Left lung (tissue), 10 donors: Measurements from ENCODE around the gene SYPL2. TPM values are rescaled to one million over a fixed set of nuclear protein-coding genes. Genes with fewer than 3 reads are reported as not detected.
A peak's percentile ranks its signal among the peaks of the same experiment; 100 is the strongest.

Experiments used
- ATAC-seq: fragments of 200-7000 bp; cut with Tn5 transposase; one replicate; pipeline ENCODE4 v1.9.1; 2020; ENCODE audit warnings: moderate library complexity
- DNase-seq, 4 donors: peaks; one replicate each; pipeline ENCODE4 v3.0.0-alpha.2; 2013 to 2020
- H3K27ac ChIP-seq, 2 donors: fragments of 200-600 bp; sonication (generic) in 1 of 2; one replicate each; pipeline versions ENCODE4 v1.5.0 to v1.8.0; 2020 to 2021
- H3K27me3 ChIP-seq, 2 donors: fragments of 200-600 bp; sonication (generic) in 1 of 2; one replicate each; pipeline versions ENCODE4 v1.5.0 to v1.8.0; 2020 to 2021
- H3K36me3 ChIP-seq, 2 donors: fragments of 200-600 bp; sonication (generic) in 1 of 2; one replicate each; pipeline versions ENCODE4 v1.5.0 to v1.8.0; 2020 to 2021
- H3K4me1 ChIP-seq, 2 donors: fragments of 200-600 bp; one replicate each; pipeline ENCODE4 v1.8.0; 2021
- H3K4me3 ChIP-seq, 2 donors: fragments of 200-600 bp; sonication (generic) in 1 of 2; one replicate each; pipeline versions ENCODE4 v1.5.0 to v1.8.0; 2020 to 2021; ENCODE audit warnings: mild to moderate bottlenecking in 1 of 2
- H3K9me3 ChIP-seq, 2 donors: fragments of 200-600 bp; sonication (generic) in 1 of 2; one replicate each; pipeline versions ENCODE4 v1.5.0 to v1.8.0; 2020 to 2021
- CTCF ChIP-seq, 2 donors: fragments of 200-600 bp; sonication (generic) in 1 of 2; IDR thresholded peaks; one replicate each; pipeline versions ENCODE4 v1.5.0 to v1.8.0; 2021; ENCODE audit warnings: antibody characterized with exemption in 2 of 2
- intact Hi-C, 2 donors: fragments of 100-400 bp; cut with DNase I; formaldehyde crosslinking; loops; one replicate each; pipeline versions ENCODE4 v1.11.2 to v1.14.2; 2022
- polyA plus RNA-seq, 6 donors: library from polyadenylated mRNA; unstranded; fragments of 120-200 nt; gene quantifications; one replicate each; pipeline ENCODE4 v1.2.1, GENCODE V29; 2013; ENCODE audit not compliant: insufficient read length in 6 of 6
- total RNA-seq, 2 donors: library from RNA; stranded (reverse); fragmentation: NEBNext Ultra II Directional; extraction: Animal tissue kit (Norgen Biotek cat#: 25700); gene quantifications; one replicate each; pipeline ENCODE4 v1.2.1, GENCODE V29; 2021
- donor health status: DM: no; HTN: yes; CAD: no.
- donor health status: DM: no; HTN: no; CAD: no.

The SYPL2 gene
- total and polyA plus RNA-seq, 8 donors: 0.14 to 4.5 (median 0.28) TPM

DNA sequence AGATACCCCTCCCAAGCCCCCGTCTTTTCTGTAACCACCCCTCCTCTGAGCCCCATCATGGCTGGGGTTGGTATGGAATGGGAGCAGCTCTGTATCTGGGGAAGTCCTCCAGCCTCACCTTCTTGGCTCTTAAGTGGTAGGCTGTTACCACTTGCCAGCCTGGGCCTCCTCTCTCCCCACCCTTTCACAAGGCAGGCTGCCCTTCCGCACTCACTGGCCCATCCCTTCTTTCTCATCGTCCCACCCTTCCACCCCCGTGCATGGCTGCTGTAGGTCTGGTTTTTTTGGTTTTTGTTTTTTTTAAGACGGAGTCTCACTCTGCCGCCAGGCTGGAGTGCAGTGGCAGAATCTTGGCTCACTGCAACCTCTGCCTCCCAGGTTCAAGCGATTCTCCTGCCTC is 32.7 kb downstream of the SYPL2 start:
- Histone ChIP-seq H3K9me3 (no peaks in the 10 kb centered on the region), H3K27ac (no peak overlapping the region), H3K4me1 (peaks cover 8 to 64% of the 10 kb centered on the region in 2 donors), H3K4me3 (no peak overlapping the region), H3K27me3 (no peaks in the 10 kb centered on the region), H3K36me3 (peaks cover 0 to 51% of the 10 kb centered on the region in 2 donors)
- DNase-seq (no peak), ATAC-seq (peak; percentile 69)
- intact Hi-C loops: no loop called here
- no peak for TF ChIP-seq CTCF (IDR thresholded peaks at IDR 0.05)

- intact Hi-C loops: no loop called here
- peak; percentile 10 to 51 for TF ChIP-seq CTCF (IDR thresholded peaks at IDR 0.05)
- Histone ChIP-seq H3K4me1 (peaks cover 3 to 56% of the 10 kb centered on the region in 2 donors), H3K27me3 (no peaks in the 10 kb centered on the region), H3K9me3 (no peaks in the 10 kb centered on the region), H3K36me3 (peaks cover 0 to 51% of the 10 kb centered on the region in 2 donors), H3K4me3 (no peak overlapping the region), H3K27ac (peak overlapping the region in 1 of 2 donors; percentile 3)
- ATAC-seq (peak; percentile 78), DNase-seq (no peak)
Measured at GRCh38 chr1:109499661-109500536, 33.6 kb downstream of the SYPL2 start.

DNA sequence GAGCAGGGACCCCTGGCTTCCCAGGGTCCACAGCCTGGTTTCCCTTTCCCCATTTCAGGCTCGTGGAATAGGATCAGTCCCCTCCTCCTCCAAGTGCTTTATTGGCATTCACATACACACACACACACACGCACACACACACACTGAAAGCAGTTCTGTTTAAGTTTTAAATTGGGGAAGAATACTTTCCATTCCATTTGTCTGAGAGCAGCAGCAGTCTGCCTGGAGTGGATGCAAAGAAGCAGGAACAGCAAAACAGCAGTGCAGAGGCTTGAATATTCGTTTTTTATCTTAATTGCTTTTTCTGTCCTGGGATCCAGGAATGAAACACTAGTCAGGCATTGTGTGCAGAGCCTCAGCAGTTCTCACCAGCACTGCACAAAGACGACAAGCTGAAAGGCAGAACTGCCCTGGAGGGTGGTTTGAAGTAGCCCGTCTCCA is 34.6 kb downstream of the SYPL2 start:
- peak; percentile 8 for ATAC-seq
- intact Hi-C loops: no loop called here
- peaks cover 0 to 47% of the 10 kb centered on the region in 2 donors for H3K36me3 ChIP-seq
- H3K4me1 ChIP-seq: peaks cover 3 to 47% of the 10 kb centered on the region in 2 donors
- no peaks in the 10 kb centered on the region for H3K27me3 ChIP-seq
- DNase-seq: no peak
- H3K9me3 ChIP-seq: no peaks in the 10 kb centered on the region
- H3K27ac ChIP-seq: no peak overlapping the region
- H3K4me3 ChIP-seq: no peak overlapping the region
- TF ChIP-seq CTCF (IDR thresholded peaks at IDR 0.05): no peak

DNA sequence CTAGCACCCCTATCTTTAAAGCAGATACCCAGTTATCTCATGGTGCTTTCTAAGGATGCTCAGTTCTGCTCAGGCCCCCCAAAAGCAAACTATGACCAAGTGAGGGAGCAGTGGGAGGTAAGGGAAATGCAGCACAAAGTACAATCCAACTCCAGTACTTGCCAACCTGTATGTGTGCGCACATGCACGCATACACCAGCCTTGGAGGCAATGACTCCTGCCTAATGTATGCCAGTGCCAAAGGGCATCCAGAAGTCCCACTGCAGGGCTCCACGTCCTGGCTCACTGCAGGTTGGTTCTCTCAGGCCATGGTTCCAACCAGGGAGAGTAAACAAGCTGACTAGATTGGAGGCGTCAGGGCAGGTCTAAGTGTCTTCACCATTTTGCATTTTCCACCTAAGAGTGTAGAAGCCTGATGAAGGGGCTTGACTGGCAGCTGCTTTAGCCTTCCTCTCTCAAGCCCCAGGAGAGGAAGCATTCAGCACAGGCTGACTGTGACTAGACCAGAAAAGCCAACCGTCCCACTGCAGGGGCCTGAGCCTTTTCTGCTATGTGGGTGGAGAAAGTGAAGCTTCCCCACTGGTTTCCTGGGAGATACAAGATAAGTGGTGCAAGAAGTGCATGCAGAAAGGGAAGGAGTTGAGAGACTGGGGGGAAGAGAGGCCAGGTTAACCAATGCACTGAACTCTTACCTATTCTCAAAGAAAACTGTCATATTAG is 35.5 kb downstream of the SYPL2 start:
- Histone ChIP-seq H3K36me3 (peaks cover 0 to 39% of the 10 kb centered on the region in 2 donors), H3K27ac (peak overlapping the region in 1 of 2 donors; percentile 2), H3K4me3 (no peak overlapping the region), H3K27me3 (no peaks in the 10 kb centered on the region), H3K9me3 (no peaks in the 10 kb centered on the region), H3K4me1 (peaks cover 3 to 39% of the 10 kb centered on the region in 2 donors)
- intact Hi-C loops: no loop called here
- DNase-seq: peak in 1 of 4 donors; percentile 44
- ATAC-seq: no peak
- TF ChIP-seq CTCF (IDR thresholded peaks at IDR 0.05): no peak

DNA sequence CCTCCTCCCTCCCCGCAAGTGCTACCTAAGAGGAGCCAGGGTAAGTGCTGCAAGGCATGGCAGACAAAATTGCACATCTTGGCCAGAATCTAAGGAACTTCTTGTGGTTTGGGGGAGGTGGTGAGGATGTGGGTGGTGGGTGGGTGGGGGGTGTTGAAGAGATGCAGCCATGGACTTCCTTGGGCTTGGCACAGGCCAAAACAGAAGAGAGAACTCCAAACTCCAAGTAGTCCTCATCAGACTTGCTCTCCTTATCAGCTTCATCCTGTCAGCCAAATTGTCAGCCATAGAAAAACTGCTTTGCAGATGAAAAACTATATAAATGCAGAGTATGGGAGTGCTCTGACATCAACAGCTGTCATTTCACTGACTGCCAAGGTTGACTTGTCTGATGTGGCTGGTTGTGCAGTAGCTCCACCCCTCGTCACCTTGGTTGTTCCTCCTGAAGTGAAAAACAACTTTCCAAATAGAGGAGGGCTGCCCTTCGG is 36.1 kb downstream of the SYPL2 start:
- Histone ChIP-seq H3K36me3 (peaks cover 0 to 33% of the 10 kb centered on the region in 2 donors), H3K9me3 (no peaks in the 10 kb centered on the region), H3K27ac (peak overlapping the region in 1 of 2 donors; percentile 2), H3K4me1 (peaks cover 3 to 36% of the 10 kb centered on the region in 2 donors), H3K4me3 (no peak overlapping the region), H3K27me3 (no peaks in the 10 kb centered on the region)
- intact Hi-C loops: no loop called here
- DNase-seq: no peak
- no peak for TF ChIP-seq CTCF (IDR thresholded peaks at IDR 0.05)
- no peak for ATAC-seq
